H1 (cell line): ENCODE data around the gene ACMSD. TPM values are rescaled to one million over a fixed set of nuclear protein-coding genes. Genes with fewer than 3 reads are reported as not detected.
"Not testable (repeated sequence)": the region's sequence is repeated elsewhere in the genome, so short reads cannot be mapped to it uniquely, and the experiment has no call there.

Experiments used
- CTCF ChIA-PET: fragments of 300-600 bp; sonication (Branson Sonifier 250); formaldehyde crosslinking; loops from one replicate; lab custom pipeline; 2021; ENCODE audit not compliant: partially characterized antibody; lab: Charles Lee
- POLR2A ChIA-PET: fragments of 300-600 bp; sonication (Branson Sonifier 250); formaldehyde crosslinking; loops from one replicate; lab custom pipeline; 2021; ENCODE audit warnings: inconsistent platforms; ENCODE audit not compliant: partially characterized antibody; lab: Charles Lee
- DNase-seq, 2 experiments: peaks; one replicate each; pipeline versions ENCODE4 v3.0.0 to v3.0.0-alpha.2; 2010 to 2022; ENCODE audit warnings: low spot score in 2 of 2, low read depth in 1 of 2, mixed read lengths in 1 of 2
- FAIRE-seq: peaks from 2 replicates; lab custom pipeline; 2011; peaks lifted over from hg19 to GRCh38; lab: Jason Lieb, UNC
- H2AFZ ChIP-seq: 2 replicates; pipeline ENCODE4 v1.8.1; 2012; ENCODE audit warnings: low read length, inconsistent platforms
- H2AK5ac ChIP-seq: 2 replicates; pipeline ENCODE4 v1.6.1; 2013; ENCODE audit warnings: low read depth, low read length
- H2BK120ac ChIP-seq: replicated peaks from 2 replicates; pipeline ENCODE3; 2013; ENCODE audit warnings: low read depth, low read length, inconsistent platforms
- H2BK12ac ChIP-seq: 2 replicates; pipeline ENCODE4 v1.6.1; 2013; ENCODE audit warnings: low read depth, low read length
- H2BK15ac ChIP-seq: 2 replicates; pipeline ENCODE4 v1.6.1; 2013; ENCODE audit warnings: low read length
- H2BK20ac ChIP-seq: 2 replicates; pipeline ENCODE4 v1.6.1; 2013; ENCODE audit warnings: low read length
- H2BK5ac ChIP-seq: 2 replicates; pipeline ENCODE4 v1.6.1; 2013; ENCODE audit warnings: low read depth, low read length
- H3K14ac ChIP-seq: 2 replicates; pipeline ENCODE4 v1.6.1; 2013; ENCODE audit warnings: inconsistent platforms; ENCODE audit not compliant: insufficient read length
- H3K18ac ChIP-seq: 2 replicates; pipeline ENCODE4 v1.6.1; 2013; ENCODE audit warnings: low read length; ENCODE audit errors: extremely low read depth
- H3K23ac ChIP-seq: 2 replicates; pipeline ENCODE4 v1.6.1; 2013; ENCODE audit warnings: inconsistent platforms; ENCODE audit not compliant: insufficient read length
- H3K23me2 ChIP-seq: 2 replicates; pipeline ENCODE4 v1.6.1; 2013; ENCODE audit warnings: low read depth, low read length
- H3K27ac ChIP-seq: 2 replicates; pipeline ENCODE4 v1.6.1; 2011; ENCODE audit warnings: low read depth, low read length, inconsistent platforms
- H3K27me3 ChIP-seq, 4 experiments: replicated peaks in 1 of 4; 1 replicate in 1 of 4; 2 replicates in 3 of 4; pipeline versions ENCODE4 v1.6.1 to v1.8.1; 2011 to 2013; ENCODE audit warnings: low read length in 3 of 4, mild to moderate bottlenecking in 3 of 4, inconsistent platforms in 2 of 4, mixed read lengths in 2 of 4, moderate library complexity in 1 of 4; ENCODE audit not compliant: control insufficient read depth in 3 of 4, insufficient read depth in 3 of 4; ENCODE audit errors: extremely low read depth in 1 of 4
- H3K36me3 ChIP-seq, 4 experiments: 2 replicates each; pipeline versions ENCODE4 v1.6.1 to v1.8.1; 2011 to 2013; ENCODE audit warnings: mild to moderate bottlenecking in 4 of 4, low read length in 3 of 4, moderate library complexity in 2 of 4, control low read depth in 1 of 4, inconsistent platforms in 1 of 4; ENCODE audit not compliant: insufficient read depth in 4 of 4, control insufficient read depth in 2 of 4
- H3K4ac ChIP-seq: replicated peaks from 2 replicates; pipeline ENCODE3; 2013; ENCODE audit warnings: low read length, low read depth, mixed read lengths, inconsistent platforms; ENCODE audit not compliant: insufficient read length
- H3K4me1 ChIP-seq, 4 experiments: replicated peaks in 1 of 4; 1 replicate in 1 of 4; 2 replicates in 3 of 4; pipeline versions ENCODE4 v1.6.1 to v1.8.1; 2011 to 2013; ENCODE audit warnings: low read length in 3 of 4, inconsistent platforms in 2 of 4, mixed read lengths in 1 of 4; ENCODE audit not compliant: insufficient read depth in 4 of 4, control insufficient read depth in 3 of 4
- H3K4me2 ChIP-seq, 2 experiments: 2 replicates each; pipeline versions ENCODE4 v1.6.1 to v1.8.1; 2011 to 2013; ENCODE audit warnings: low read depth in 2 of 2, low read length in 2 of 2, control low read depth in 1 of 2, inconsistent platforms in 1 of 2, mild to moderate bottlenecking in 1 of 2; ENCODE audit not compliant: insufficient read depth in 1 of 2
- H3K4me3 ChIP-seq, 4 experiments: fragments of 200-600, 300-600 bp in 1 of 4; sonication (generic), shearing (Covaris generic), sonication (Bioruptor Twin) in 1 of 4; 2 replicates each; pipeline versions ENCODE4 v1.5.1 to v1.8.1; 2011 to 2016; ENCODE audit warnings: low read length in 4 of 4, low read depth in 3 of 4, control low read depth in 2 of 4, inconsistent platforms in 2 of 4, mild to moderate bottlenecking in 2 of 4, mixed read lengths in 1 of 4, moderate library complexity in 1 of 4; ENCODE audit not compliant: insufficient read depth in 2 of 4; ENCODE audit errors: extremely low read depth in 1 of 4
- H3K56ac ChIP-seq: replicated peaks from 2 replicates; pipeline ENCODE3; 2013; ENCODE audit warnings: low read depth, mild to moderate bottlenecking, mixed read lengths, low read length, inconsistent platforms; ENCODE audit not compliant: insufficient read length
- H3K79me1 ChIP-seq: 2 replicates; pipeline ENCODE4 v1.6.1; 2013; ENCODE audit warnings: low read depth, low read length, control low read depth
- H3K79me2 ChIP-seq, 2 experiments: 2 replicates each; pipeline versions ENCODE4 v1.6.1 to v1.8.1; 2012 to 2013; ENCODE audit warnings: low read length in 2 of 2, mild to moderate bottlenecking in 2 of 2, inconsistent platforms in 1 of 2; ENCODE audit not compliant: insufficient read depth in 2 of 2, control insufficient read depth in 1 of 2
- H3K9ac ChIP-seq, 4 experiments: replicated peaks in 1 of 4; 1 replicate in 1 of 4; 2 replicates in 3 of 4; pipeline versions ENCODE4 v1.6.1 to v1.8.1; 2011 to 2013; ENCODE audit warnings: low read depth in 3 of 4, low read length in 3 of 4, control low read depth in 2 of 4, mild to moderate bottlenecking in 2 of 4, moderate library complexity in 2 of 4, inconsistent platforms in 1 of 4; ENCODE audit errors: extremely low read depth in 1 of 4
- H3K9me3 ChIP-seq, 2 experiments: 2 replicates each; pipeline versions ENCODE4 v1.6.1 to v1.8.1; 2012 to 2013; ENCODE audit warnings: mild to moderate bottlenecking in 2 of 2, moderate library complexity in 2 of 2, control low read depth in 1 of 2, inconsistent platforms in 1 of 2, low read depth in 1 of 2, low read length in 1 of 2, mixed read lengths in 1 of 2; ENCODE audit not compliant: insufficient read depth in 2 of 2
- H4K20me1 ChIP-seq, 2 experiments: replicated peaks in 1 of 2; 2 replicates each; pipeline versions ENCODE3 to v1.8.1; 2011 to 2013; ENCODE audit warnings: inconsistent platforms in 2 of 2, low read length in 2 of 2, mild to moderate bottlenecking in 1 of 2; ENCODE audit not compliant: insufficient read depth in 2 of 2, control insufficient read depth in 1 of 2
- H4K5ac ChIP-seq: 2 replicates; pipeline ENCODE4 v1.6.1; 2013; ENCODE audit warnings: low read length, low read depth, mixed read lengths, inconsistent platforms; ENCODE audit not compliant: insufficient read length
- H4K8ac ChIP-seq: 2 replicates; pipeline ENCODE4 v1.8.0; 2013; ENCODE audit warnings: mild to moderate bottlenecking, moderate library complexity, low read length, inconsistent platforms; ENCODE audit not compliant: insufficient read depth; ENCODE audit errors: extremely low read depth
- H4K91ac ChIP-seq: replicated peaks from 2 replicates; pipeline ENCODE3; 2013; ENCODE audit warnings: low read length, mixed read lengths, inconsistent platforms; ENCODE audit not compliant: insufficient read length
- WGBS, 2 experiments: shearing (Covaris generic) in 1 of 2; methylation state at CpG; one replicate each; pipeline versions ENCODE4 v1.1.6 to v1.1.7; 2013 to 2015; ENCODE audit warnings: low lambda C conversion rate in 2 of 2, mixed read lengths in 2 of 2, inconsistent platforms in 1 of 2, low coverage in 1 of 2, missing lambda C conversion rate in 1 of 2; ENCODE audit not compliant: insufficient replicate concordance in 2 of 2, insufficient coverage in 1 of 2, insufficient read length in 1 of 2; ENCODE audit errors: extremely low coverage in 1 of 2, missing lambda C conversion rate in 1 of 2; 5-methylcytosine and 5-hydroxymethylcytosine counted together
- polyA plus RNA-seq, 7 experiments: library from polyadenylated mRNA; depleted of rRNA in 3 of 7; stranded (reverse) in 5 of 7; unstranded in 2 of 7; fragments of >200 nt in 5 of 7; fragments of 200-250 nt in 2 of 7; gene quantifications; 1 replicate in 5 of 7; 2 replicates in 1 of 7; 4 replicates in 1 of 7; pipeline versions ENCODE4 v1.2.1 to v1.2.3, GENCODE V29; 2011 to 2013; ENCODE audit warnings: missing spikeins in 2 of 7, mixed read lengths in 2 of 7
- total RNA-seq: library from RNA; stranded (reverse); fragmentation: NEBNext Ultra II Directional; extraction: Animal tissue kit (Norgen Biotek cat#: 25700); gene quantifications from 2 replicates; pipeline ENCODE4 v1.2.1, GENCODE V29; 2021

ACMSD gene
- total and polyA plus RNA-seq, 2 of the 8 experiments (the other 6 are each of a cell fraction or from before 2014, with no cell fraction given) = not detected

GRCh38 chr2:134847582-134847981 lies 9.2 kb downstream of the ACMSD start:
- CTCF ChIA-PET = interaction anchor here (0.7 kb wide), 1 partner anchor 694 kb away, joined by 3 read pairs; no protein-coding TSS in a partner anchor

More at GRCh38 chr2:134847582-134847981, 9.2 kb downstream of the ACMSD start:
- H3K23me2 ChIP-seq, H2BK5ac ChIP-seq, H3K79me1 ChIP-seq, H2AK5ac ChIP-seq, H3K56ac ChIP-seq, H3K79me2 ChIP-seq, POLR2A ChIA-PET, H2BK120ac ChIP-seq, H3K9me3 ChIP-seq, H3K36me3 ChIP-seq, H4K20me1 ChIP-seq, H3K4me2 ChIP-seq, H2BK12ac ChIP-seq, H4K8ac ChIP-seq, H2BK15ac ChIP-seq, H3K14ac ChIP-seq, H3K23ac ChIP-seq, H3K27me3 ChIP-seq, DNase-seq, H4K91ac ChIP-seq, H3K18ac ChIP-seq, H3K4me3 ChIP-seq, H2BK20ac ChIP-seq, H3K4ac ChIP-seq, H4K5ac ChIP-seq, H3K4me1 ChIP-seq, H3K9ac ChIP-seq, H3K27ac ChIP-seq, H2AFZ ChIP-seq, FAIRE-seq: not testable (repeated sequence)
- 87% methylated on average over 4 of the region's 5 CpGs; no CpG with 5 or more reads in 1 of the 2 experiments for WGBS, 2 experiments
